Pancreas (tissue), 10 donors: ENCODE measurements around the gene IQSEC1. TPM values are rescaled to one million over a fixed set of nuclear protein-coding genes. Genes with fewer than 3 reads are reported as not detected.

ENCODE experiments used
- ATAC-seq, 4 donors: fragments of 200-7000 bp; cut with Tn5 transposase; one replicate each; pipeline versions ENCODE4 v1.8.0 to v1.9.1; 2020; ENCODE audit warnings: mild to moderate bottlenecking in 4 of 4, moderate library complexity in 4 of 4
- DNase-seq, 6 donors: peaks; one replicate each; pipeline ENCODE4 v3.0.0-alpha.2; 2020
- FAIRE-seq: peaks from 2 replicates; lab custom pipeline; 2012; peaks lifted over from hg19 to GRCh38; lab: Jason Lieb, UNC
- H3K27ac ChIP-seq, 4 donors: fragments of 200-600 bp; sonication (generic); 1 replicate in 3 of 4; 2 replicates in 1 of 4; pipeline versions ENCODE4 v1.5.0 to v1.8.0; 2020
- H3K27me3 ChIP-seq, 4 donors: fragments of 200-600 bp; one replicate each; pipeline ENCODE4 v1.8.0; 2021
- H3K36me3 ChIP-seq, 3 donors: fragments of 200-600 bp; sonication (generic) in 1 of 3; one replicate each; pipeline versions ENCODE4 v1.5.0 to v1.8.0; 2020 to 2021
- H3K4me1 ChIP-seq, 3 donors: fragments of 200-600 bp; one replicate each; pipeline ENCODE4 v1.8.0; 2021
- H3K4me3 ChIP-seq, 4 donors: fragments of 200-600 bp; sonication (generic) in 2 of 4; one replicate each; pipeline versions ENCODE4 v1.5.0 to v1.8.0; 2020 to 2021
- H3K9me3 ChIP-seq, 4 donors: fragments of 200-600 bp; one replicate each; pipeline ENCODE4 v1.8.0; 2021
- CTCF ChIP-seq, 4 donors: fragments of 200-600 bp; sonication (generic) in 3 of 4; IDR thresholded peaks; one replicate each; pipeline versions ENCODE4 v1.5.0 to v1.8.0; 2021; ENCODE audit warnings: antibody characterized with exemption in 4 of 4
- WGBS, 2 donors: extraction: QIAGEN DNeasy Blood & Tissue Kit; methylation state at CpG; one replicate each; pipeline ENCODE4 v1.1.7; 2013; 5-methylcytosine and 5-hydroxymethylcytosine counted together
- intact Hi-C, 3 donors: fragments of 100-400 bp; cut with DNase I; formaldehyde crosslinking; loops; one replicate each; pipeline versions ENCODE4 v1.11.1 to v1.14.2; 2022
- polyA plus RNA-seq, 2 donors: library from polyadenylated mRNA; stranded (reverse); fragments of 200-250 nt; gene quantifications; one replicate each; pipeline ENCODE4 v1.2.3, GENCODE V29; 2013
- total RNA-seq, 6 donors: library from RNA; stranded (reverse); fragmentation: NEBNext Ultra II Directional in 4 of 6; extraction: Animal tissue kit (Norgen Biotek cat#: 25700) in 4 of 6; gene quantifications; one replicate each; pipeline versions ENCODE4 v1.2.1 to v1.2.4, GENCODE V29; 2021 to 2023
- donor health status: healthy with polysubstance abuse.
- donor health status: DM: no; HTN: no; CAD: no; lungs with moderate emphysema.
- donor health status: DM: no; HTN: no; CAD: no.
- donor health status: control.
- donor health status: control.
- donor health status: Bipolar disorder and iron deficiency.
- donor health status: DM: yes; HTN: yes; CAD: no.
- donor health status: DM: no; HTN: no; CAD: no.
- donor health status: DM: no; HTN: no; CAD: no.
- donor health status: DM: yes; HTN: yes; CAD: no.

Gene IQSEC1
- total and polyA plus RNA-seq, 8 donors, result 15.0 to 27.9 (median 23.1) TPM

GRCh38 chr3:13053893-13054292 lies 19.3 kb downstream of the IQSEC1 start:
- no peaks in the 10 kb centered on the region for H3K27me3 ChIP-seq
- TF ChIP-seq CTCF (IDR thresholded peaks at IDR 0.05), result no peak
- DNase-seq, result peak in 1 of 6 donors; percentile 18
- H3K36me3 ChIP-seq, result no peaks in the 10 kb centered on the region
- FAIRE-seq, result no peak
- intact Hi-C loops, result no loop called here
- no peak for ATAC-seq
- H3K27ac ChIP-seq, result no peak overlapping the region
- 87 to 90% methylated on average over 12 of the region's 12 CpGs for WGBS, 2 donors
- H3K9me3 ChIP-seq, result no peaks in the 10 kb centered on the region
- H3K4me3 ChIP-seq, result no peak overlapping the region
- H3K4me1 ChIP-seq, result no peaks in the 10 kb centered on the region

GRCh38 chr3:13053420-13053819 lies 19.8 kb downstream of the IQSEC1 start:
- Histone ChIP-seq H3K4me1 (no peaks in the 10 kb centered on the region), H3K4me3 (no peak overlapping the region), H3K27me3 (no peaks in the 10 kb centered on the region), H3K27ac (no peak overlapping the region), H3K9me3 (no peaks in the 10 kb centered on the region), H3K36me3 (no peaks in the 10 kb centered on the region)
- no peak for FAIRE-seq
- no peak for TF ChIP-seq CTCF (IDR thresholded peaks at IDR 0.05)
- WGBS, 2 donors, result 72% methylated on average over 8 of the region's 8 CpGs
- DNase-seq, result peak in 1 of 6 donors; percentile 22
- ATAC-seq, result no peak
- intact Hi-C loops, result no loop called here

- TF ChIP-seq CTCF (IDR thresholded peaks at IDR 0.05), result no peak
- 89 to 90% methylated on average over 16 of the region's 16 CpGs for WGBS, 2 donors
- H3K36me3 ChIP-seq, result no peaks in the 10 kb centered on the region
- no peak for ATAC-seq
- no peaks in the 10 kb centered on the region for H3K4me1 ChIP-seq
- no peaks in the 10 kb centered on the region for H3K27me3 ChIP-seq
- FAIRE-seq, result no peak
- no peak overlapping the region for H3K27ac ChIP-seq
- peak in 1 of 6 donors; percentile 22 for DNase-seq
- H3K4me3 ChIP-seq, result no peak overlapping the region
- H3K9me3 ChIP-seq, result no peaks in the 10 kb centered on the region
- intact Hi-C loops, result no loop called here
Observed at GRCh38 chr3:13052191-13052820, 20.9 kb downstream of the IQSEC1 start.

- WGBS, 2 donors, result 86 to 87% methylated on average over 6 of the region's 6 CpGs
- no peaks in the 10 kb centered on the region for H3K9me3 ChIP-seq
- DNase-seq, result no peak
Observed at GRCh38 chr3:13051581-13051980, 21.6 kb downstream of the IQSEC1 start.

More at GRCh38 chr3:13051581-13051980, 21.6 kb downstream of the IQSEC1 start:
- ATAC-seq (no peak), FAIRE-seq (no peak)
- intact Hi-C loops, result no loop called here
- Histone ChIP-seq H3K4me3 (no peak overlapping the region), H3K27me3 (no peaks in the 10 kb centered on the region), H3K36me3 (no peaks in the 10 kb centered on the region), H3K4me1 (no peaks in the 10 kb centered on the region), H3K27ac (no peak overlapping the region)
- TF ChIP-seq CTCF (IDR thresholded peaks at IDR 0.05), result no peak
